Endodermal cell (in vitro differentiated cells): ENCODE results near the gene LRRC10B. TPM values are rescaled to one million over a fixed set of nuclear protein-coding genes. Genes with fewer than 3 reads are reported as not detected.

Experiments
- DNase-seq: peaks from one replicate; pipeline ENCODE4 v3.0.0-alpha.2; 2017
- H3K27ac ChIP-seq: 2 replicates; pipeline ENCODE4 v1.5.1; 2013; ENCODE audit warnings: mild to moderate bottlenecking, low read depth, low read length, moderate library complexity
- H3K27me3 ChIP-seq: 2 replicates; pipeline ENCODE4 v1.6.1; 2013; ENCODE audit warnings: mild to moderate bottlenecking, low read length, moderate library complexity; ENCODE audit not compliant: insufficient read depth, control insufficient read depth, poor library complexity, severe bottlenecking
- H3K36me3 ChIP-seq: 2 replicates; pipeline ENCODE4 v1.7.0; 2013; ENCODE audit warnings: mild to moderate bottlenecking, low read length, moderate library complexity; ENCODE audit not compliant: control insufficient read depth, insufficient read depth
- H3K4me1 ChIP-seq: one replicate; pipeline ENCODE4 v1.7.0; 2013; ENCODE audit warnings: low read length; ENCODE audit not compliant: control insufficient read depth, insufficient read depth
- H3K4me3 ChIP-seq: 2 replicates; pipeline ENCODE4 v1.5.1; 2013; ENCODE audit warnings: mild to moderate bottlenecking, low read length, moderate library complexity
- H3K9ac ChIP-seq: 2 replicates; pipeline ENCODE4 v1.6.1; 2013; ENCODE audit warnings: mild to moderate bottlenecking, low read length, moderate library complexity; ENCODE audit not compliant: poor library complexity, severe bottlenecking; ENCODE audit errors: extremely low read depth
- H3K9me3 ChIP-seq: 2 replicates; pipeline ENCODE4 v1.6.1; 2013; ENCODE audit warnings: mild to moderate bottlenecking, low read length, moderate library complexity; ENCODE audit not compliant: control insufficient read depth
- H3K27ac Mint-ChIP-seq: 2 replicates; pipeline ENCODE4 v1.8.0; 2020; ENCODE audit warnings: mixed read lengths
- H3K27me3 Mint-ChIP-seq: 2 replicates; pipeline ENCODE4 v1.8.0; 2021; ENCODE audit warnings: mild to moderate bottlenecking, mixed read lengths; ENCODE audit not compliant: insufficient read depth
- H3K36me3 Mint-ChIP-seq: 2 replicates; pipeline ENCODE4 v1.8.0; 2020; ENCODE audit warnings: low read depth, mixed read lengths
- H3K4me1 Mint-ChIP-seq: 2 replicates; pipeline ENCODE4 v1.8.0; 2020; ENCODE audit warnings: mixed read lengths
- H3K4me3 Mint-ChIP-seq: 2 replicates; pipeline ENCODE4 v1.8.0; 2020; ENCODE audit warnings: mild to moderate bottlenecking, moderate library complexity, mixed read lengths
- H3K9me3 Mint-ChIP-seq: 2 replicates; pipeline ENCODE4 v1.8.0; 2020; ENCODE audit warnings: mild to moderate bottlenecking, mixed read lengths
- WGBS, 2 experiments: methylation state at CpG; one replicate each; pipeline versions ENCODE4 v1.1.5 to v1.1.7; 2013; ENCODE audit warnings: missing lambda C conversion rate in 2 of 2, mixed read lengths in 1 of 2; ENCODE audit not compliant: insufficient coverage in 1 of 2, insufficient read length in 1 of 2; 5-methylcytosine and 5-hydroxymethylcytosine counted together
- total RNA-seq, 2 donors: library from RNA; stranded (reverse); fragmentation: NEBNext Ultra II Directional in 1 of 2; extraction: Animal tissue kit (Norgen Biotek cat#: 25700) in 1 of 2; gene quantifications; 2 replicates in 1 of 2; 3 replicates in 1 of 2; pipeline ENCODE4 v1.2.1, GENCODE V29; 2021
- TF ChIP-seq, protein P1 (sequence below): fragments of 200-600 bp; sonication (generic); conservative IDR thresholded peaks from 2 replicates; pipeline ENCODE4 v1.5.0; 2021; ENCODE audit warnings: antibody characterized with exemption, mild to moderate bottlenecking

The LRRC10B gene
- total RNA-seq, 2 donors from 2014 or later = 0.11 to 0.69 TPM

GRCh38 chr11:61482513-61482912, 26.0 kb upstream of the LRRC10B start:
- H3K27me3 Mint-ChIP-seq = peaks cover 6% of the 10 kb centered on the region

GRCh38 chr11:61484541-61484940, 24.0 kb upstream of the LRRC10B start:
- Mint-ChIP-seq H3K27ac (no peak overlapping the region), H3K4me1 (peaks cover 18% of the 10 kb centered on the region)
- TF ChIP-seq, protein P1, sequence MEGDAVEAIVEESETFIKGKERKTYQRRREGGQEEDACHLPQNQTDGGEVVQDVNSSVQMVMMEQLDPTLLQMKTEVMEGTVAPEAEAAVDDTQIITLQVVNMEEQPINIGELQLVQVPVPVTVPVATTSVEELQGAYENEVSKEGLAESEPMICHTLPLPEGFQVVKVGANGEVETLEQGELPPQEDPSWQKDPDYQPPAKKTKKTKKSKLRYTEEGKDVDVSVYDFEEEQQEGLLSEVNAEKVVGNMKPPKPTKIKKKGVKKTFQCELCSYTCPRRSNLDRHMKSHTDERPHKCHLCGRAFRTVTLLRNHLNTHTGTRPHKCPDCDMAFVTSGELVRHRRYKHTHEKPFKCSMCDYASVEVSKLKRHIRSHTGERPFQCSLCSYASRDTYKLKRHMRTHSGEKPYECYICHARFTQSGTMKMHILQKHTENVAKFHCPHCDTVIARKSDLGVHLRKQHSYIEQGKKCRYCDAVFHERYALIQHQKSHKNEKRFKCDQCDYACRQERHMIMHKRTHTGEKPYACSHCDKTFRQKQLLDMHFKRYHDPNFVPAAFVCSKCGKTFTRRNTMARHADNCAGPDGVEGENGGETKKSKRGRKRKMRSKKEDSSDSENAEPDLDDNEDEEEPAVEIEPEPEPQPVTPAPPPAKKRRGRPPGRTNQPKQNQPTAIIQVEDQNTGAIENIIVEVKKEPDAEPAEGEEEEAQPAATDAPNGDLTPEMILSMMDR = no peak

More at GRCh38 chr11:61482513-61482912, 26.0 kb upstream of the LRRC10B start:
- TF ChIP-seq, protein P1 = peak; percentile 87
- H3K4me1 ChIP-seq = peaks cover 7% of the 10 kb centered on the region
- H3K27ac ChIP-seq = no peak overlapping the region
- 26 to 52% methylated on average over 3 to 7 of the region's 7 CpGs for WGBS, 2 experiments
- no peaks in the 10 kb centered on the region for H3K36me3 ChIP-seq
- peaks cover 2% of the 10 kb centered on the region for H3K36me3 Mint-ChIP-seq
- no peak overlapping the region for H3K9ac ChIP-seq
- H3K4me1 Mint-ChIP-seq = peaks cover 7% of the 10 kb centered on the region
- H3K27ac Mint-ChIP-seq = no peak overlapping the region
- no peaks in the 10 kb centered on the region for H3K9me3 ChIP-seq
- H3K4me3 Mint-ChIP-seq = no peak overlapping the region
- peak; percentile 95 for DNase-seq
- no peaks in the 10 kb centered on the region for H3K27me3 ChIP-seq
- no peak overlapping the region for H3K4me3 ChIP-seq
- no peaks in the 10 kb centered on the region for H3K9me3 Mint-ChIP-seq

DNA sequence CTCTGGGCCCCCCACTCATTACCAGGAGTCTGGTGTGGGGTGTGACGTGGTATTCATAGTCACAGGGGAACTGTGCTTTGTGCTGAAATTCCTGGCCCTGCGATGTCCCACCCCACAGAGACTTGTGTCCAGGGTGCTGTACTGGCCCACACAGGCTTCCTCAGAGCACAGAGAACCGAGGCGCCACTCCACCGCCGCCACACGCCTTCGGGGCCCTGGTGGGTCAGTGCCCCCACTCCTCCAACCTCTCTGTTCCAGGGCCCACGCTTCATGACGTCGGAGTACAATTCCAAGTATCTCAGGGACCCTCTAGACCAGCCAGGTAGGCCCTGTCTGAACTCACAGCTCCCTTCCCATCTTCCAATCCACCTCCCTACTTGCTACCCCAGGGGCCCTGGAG, 23.5 kb upstream of the LRRC10B start:
- peaks cover 7% of the 10 kb centered on the region for H3K27me3 Mint-ChIP-seq
- Histone ChIP-seq H3K4me3 (no peak overlapping the region), H3K4me1 (peaks cover 7% of the 10 kb centered on the region), H3K9ac (no peak overlapping the region), H3K27ac (no peak overlapping the region), H3K27me3 (no peaks in the 10 kb centered on the region), H3K36me3 (no peaks in the 10 kb centered on the region), H3K9me3 (no peaks in the 10 kb centered on the region)
- H3K9me3 Mint-ChIP-seq = no peaks in the 10 kb centered on the region
- H3K4me1 Mint-ChIP-seq = peaks cover 21% of the 10 kb centered on the region
- 95 to 100% methylated on average over 2 to 11 of the region's 11 CpGs for WGBS, 2 experiments
- H3K4me3 Mint-ChIP-seq = no peak overlapping the region
- no peak for DNase-seq
- TF ChIP-seq, protein P1 = no peak
- no peak overlapping the region for H3K27ac Mint-ChIP-seq
- H3K36me3 Mint-ChIP-seq = peaks cover 2% of the 10 kb centered on the region

More at GRCh38 chr11:61484541-61484940, 24.0 kb upstream of the LRRC10B start:
- peak; percentile 52 for DNase-seq
- Histone ChIP-seq H3K4me3 (no peak overlapping the region), H3K9me3 (no peaks in the 10 kb centered on the region), H3K4me1 (peaks cover 7% of the 10 kb centered on the region), H3K9ac (no peak overlapping the region), H3K27ac (no peak overlapping the region), H3K36me3 (no peaks in the 10 kb centered on the region), H3K27me3 (no peaks in the 10 kb centered on the region)
- Mint-ChIP-seq H3K27me3 (peaks cover 7% of the 10 kb centered on the region), H3K36me3 (peaks cover 2% of the 10 kb centered on the region), H3K4me3 (no peak overlapping the region), H3K9me3 (no peaks in the 10 kb centered on the region)
- WGBS, 2 experiments = 83 to 93% methylated on average over 3 to 11 of the region's 11 CpGs
